ENCODE measurements around the gene AP5Z1.

The AP5Z1 gene

DNA sequence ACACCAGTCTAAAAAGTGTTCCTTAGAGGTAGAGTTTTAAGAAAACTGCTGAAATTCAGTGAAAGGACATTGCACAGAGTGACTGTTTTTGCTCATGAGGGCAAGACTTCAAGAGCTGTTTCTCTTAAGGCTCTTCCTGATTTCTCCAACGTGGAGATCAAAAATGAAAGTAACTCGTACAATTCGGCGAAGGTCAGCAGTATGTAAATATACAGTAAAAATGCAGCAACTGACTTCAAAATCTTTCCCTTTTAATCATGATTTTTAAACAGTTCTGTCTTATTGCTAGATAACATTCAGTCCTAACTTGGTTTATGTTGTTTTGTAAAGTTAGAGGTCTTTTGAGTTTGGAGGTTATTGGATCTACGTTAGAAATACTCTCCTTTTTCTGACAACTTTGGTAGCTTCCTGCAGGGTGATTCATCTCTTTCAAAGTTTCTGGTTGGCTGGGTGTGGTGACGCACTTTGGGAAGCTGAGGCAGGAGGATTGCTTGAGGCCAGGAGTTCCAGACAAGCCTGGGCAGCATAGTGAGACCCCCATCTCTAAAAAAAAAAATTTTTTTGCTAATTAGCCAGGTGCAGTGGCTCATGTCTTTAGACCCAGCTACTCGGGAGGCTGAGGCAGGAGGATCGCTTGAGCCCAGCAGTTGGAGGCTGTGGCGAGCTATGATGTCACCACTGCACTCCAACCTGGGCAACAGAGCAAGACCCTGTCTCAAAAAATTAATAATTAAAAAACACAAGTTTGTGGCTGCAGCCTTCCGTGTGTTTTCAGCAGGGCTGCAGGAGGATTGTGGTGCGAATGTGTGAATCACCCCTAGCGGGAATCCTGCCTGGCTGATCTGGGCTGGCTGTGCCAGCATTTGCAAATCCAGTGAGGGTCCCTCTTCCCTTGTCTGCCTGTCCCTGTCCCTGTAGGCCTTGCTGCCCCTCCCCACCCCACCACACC lies 29.2 kb upstream of the AP5Z1 start:
- H3K4me3 ChIP-seq (ENCODE audit: low read depth, low read length) = peak overlapping the region; percentile 6
- in situ Hi-C loops (cut with HindIII; ENCODE audit: low sequenced_read_pairs) = no loop called here
- DNase-seq (ENCODE audit: low read depth, low spot score) = peak; percentile 82
- TF ChIP-seq, protein P1, sequence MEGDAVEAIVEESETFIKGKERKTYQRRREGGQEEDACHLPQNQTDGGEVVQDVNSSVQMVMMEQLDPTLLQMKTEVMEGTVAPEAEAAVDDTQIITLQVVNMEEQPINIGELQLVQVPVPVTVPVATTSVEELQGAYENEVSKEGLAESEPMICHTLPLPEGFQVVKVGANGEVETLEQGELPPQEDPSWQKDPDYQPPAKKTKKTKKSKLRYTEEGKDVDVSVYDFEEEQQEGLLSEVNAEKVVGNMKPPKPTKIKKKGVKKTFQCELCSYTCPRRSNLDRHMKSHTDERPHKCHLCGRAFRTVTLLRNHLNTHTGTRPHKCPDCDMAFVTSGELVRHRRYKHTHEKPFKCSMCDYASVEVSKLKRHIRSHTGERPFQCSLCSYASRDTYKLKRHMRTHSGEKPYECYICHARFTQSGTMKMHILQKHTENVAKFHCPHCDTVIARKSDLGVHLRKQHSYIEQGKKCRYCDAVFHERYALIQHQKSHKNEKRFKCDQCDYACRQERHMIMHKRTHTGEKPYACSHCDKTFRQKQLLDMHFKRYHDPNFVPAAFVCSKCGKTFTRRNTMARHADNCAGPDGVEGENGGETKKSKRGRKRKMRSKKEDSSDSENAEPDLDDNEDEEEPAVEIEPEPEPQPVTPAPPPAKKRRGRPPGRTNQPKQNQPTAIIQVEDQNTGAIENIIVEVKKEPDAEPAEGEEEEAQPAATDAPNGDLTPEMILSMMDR (IDR thresholded peaks at IDR 0.05; ENCODE audit: low read depth, low read length) = no peak

DNA sequence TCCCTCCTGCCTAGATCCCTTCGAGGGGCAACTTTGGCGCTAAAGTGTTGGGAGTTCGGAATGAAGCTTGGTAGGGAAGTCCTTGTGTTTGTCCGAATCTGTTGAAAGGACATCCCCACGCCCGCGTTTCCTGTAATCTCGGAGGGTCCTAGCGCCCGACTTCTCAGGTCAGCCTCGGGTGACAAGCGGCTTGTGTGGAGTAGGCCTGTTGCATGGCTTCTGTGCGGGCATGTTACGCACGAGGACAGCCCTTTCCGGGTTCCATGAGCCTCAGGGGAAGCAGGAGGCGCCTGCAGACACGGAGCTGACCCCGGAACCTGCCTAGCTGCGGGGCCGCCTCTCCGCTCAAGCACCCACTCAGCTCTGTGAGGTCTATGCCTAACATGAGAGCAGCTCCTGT lies 28.4 kb upstream of the AP5Z1 start:
- in situ Hi-C loops (cut with HindIII; ENCODE audit: low sequenced_read_pairs) = no loop called here
- TF ChIP-seq, protein P1 (IDR thresholded peaks at IDR 0.05; ENCODE audit: low read depth, low read length) = no peak
- DNase-seq (ENCODE audit: low read depth, low spot score) = no peak
- no peak overlapping the region for H3K4me3 ChIP-seq (ENCODE audit: low read depth, low read length)

DNA sequence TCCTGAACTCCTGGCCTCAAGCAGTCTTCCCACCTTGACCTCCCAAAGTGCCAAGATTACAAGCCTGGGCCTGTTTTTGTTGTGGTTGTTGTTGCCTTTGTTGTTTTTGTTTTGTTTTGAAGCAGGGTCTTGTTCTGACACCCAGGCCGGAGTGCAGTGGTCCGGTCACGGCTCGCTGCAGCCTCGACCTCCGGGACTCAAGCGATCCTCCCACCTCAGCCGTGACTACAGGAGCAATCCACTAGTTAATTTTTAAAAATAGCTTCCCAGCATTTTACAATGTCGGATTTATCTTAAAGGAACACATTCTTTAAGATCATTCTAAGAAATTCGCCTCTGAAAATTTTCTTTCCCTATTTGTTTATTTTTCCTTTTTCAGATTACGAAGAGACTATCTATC lies 27.7 kb upstream of the AP5Z1 start:
- no peak for DNase-seq (ENCODE audit: low read depth, low spot score)
- TF ChIP-seq, protein P1 (IDR thresholded peaks at IDR 0.05; ENCODE audit: low read depth, low read length) = no peak
- in situ Hi-C loops (cut with HindIII; ENCODE audit: low sequenced_read_pairs) = no loop called here
- no peak overlapping the region for H3K4me3 ChIP-seq (ENCODE audit: low read depth, low read length)

DNA sequence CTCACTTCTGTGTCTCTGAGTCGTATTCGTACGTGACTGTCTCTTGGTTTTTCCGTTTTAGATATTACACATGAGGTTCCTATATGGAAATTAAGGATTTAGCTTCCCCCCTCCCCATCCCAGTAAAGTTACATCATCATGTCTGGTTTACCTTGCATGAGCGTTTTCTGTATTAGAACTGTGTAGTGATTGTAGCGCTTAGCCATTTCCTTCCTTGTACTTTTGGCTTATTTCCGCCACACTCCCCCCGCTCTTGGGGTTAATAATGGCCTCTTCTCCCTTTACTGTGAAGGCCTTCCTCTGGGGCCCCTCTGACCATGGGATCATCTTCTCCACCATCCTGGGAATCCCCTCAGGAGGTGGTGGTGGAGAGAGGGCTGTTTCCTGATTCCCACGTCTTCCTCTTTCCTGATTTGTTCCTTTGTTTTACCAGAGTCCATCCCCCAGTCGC lies 27.2 kb upstream of the AP5Z1 start:
- in situ Hi-C loops (cut with HindIII; ENCODE audit: low sequenced_read_pairs) = no loop called here
- no peak overlapping the region for H3K4me3 ChIP-seq (ENCODE audit: low read depth, low read length)
- TF ChIP-seq, protein P1 (IDR thresholded peaks at IDR 0.05; ENCODE audit: low read depth, low read length) = no peak
- no peak for DNase-seq (ENCODE audit: low read depth, low spot score)

DNA sequence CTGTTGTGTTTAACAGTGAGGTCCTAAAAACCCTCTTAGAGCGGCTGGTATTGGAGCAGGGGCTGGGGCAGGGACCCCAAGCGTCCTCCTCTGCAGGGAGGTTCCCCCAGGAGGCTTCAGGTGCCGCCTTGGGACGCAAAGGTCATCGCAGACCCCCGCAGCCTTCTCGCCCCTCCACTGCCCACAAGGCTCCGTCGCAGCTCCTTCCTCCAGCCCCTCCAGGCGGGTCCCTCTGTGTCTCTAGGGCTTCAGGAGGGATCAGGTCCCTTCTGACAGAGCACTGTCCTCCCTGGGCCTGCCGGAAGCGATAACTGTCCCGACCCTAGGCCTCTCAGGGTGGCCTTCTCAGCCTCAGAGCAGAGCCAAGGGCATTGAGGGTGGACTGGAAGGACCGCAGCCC lies 26.1 kb upstream of the AP5Z1 start:
- TF ChIP-seq, protein P1 (IDR thresholded peaks at IDR 0.05; ENCODE audit: low read depth, low read length) = no peak
- in situ Hi-C loops (cut with HindIII; ENCODE audit: low sequenced_read_pairs) = no loop called here
- H3K4me3 ChIP-seq (ENCODE audit: low read depth, low read length) = no peak overlapping the region
- DNase-seq (ENCODE audit: low read depth, low spot score) = no peak

DNA sequence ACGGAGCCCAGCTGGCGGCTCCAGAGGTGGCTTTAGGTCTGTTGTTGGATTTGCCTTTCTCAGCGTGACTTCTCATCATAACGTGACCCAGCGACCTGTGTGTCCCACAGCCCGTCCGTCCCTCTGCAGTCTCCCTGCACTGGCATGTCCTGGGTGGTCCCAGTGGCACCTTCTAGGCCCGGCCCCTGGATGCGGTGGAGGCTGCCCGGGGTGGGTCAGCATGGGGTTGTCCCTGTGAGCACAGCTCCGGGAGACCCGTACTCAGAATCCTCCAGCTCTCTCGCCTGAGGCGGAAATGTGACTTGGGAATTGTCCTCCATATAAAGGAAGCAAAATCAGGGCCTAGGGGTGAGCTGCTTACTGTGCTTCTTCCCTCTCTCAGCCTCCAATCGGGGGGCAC lies 25.6 kb upstream of the AP5Z1 start:
- in situ Hi-C loops (cut with HindIII; ENCODE audit: low sequenced_read_pairs) = no loop called here

More for the DNA sequence above, 25.6 kb upstream of the AP5Z1 start:
- TF ChIP-seq, protein P1 (IDR thresholded peaks at IDR 0.05; ENCODE audit: low read depth, low read length) = no peak
- DNase-seq (ENCODE audit: low read depth, low spot score) = no peak
- H3K4me3 ChIP-seq (ENCODE audit: low read depth, low read length) = no peak overlapping the region

Measured in astrocyte of the spinal cord (primary cell).